HepG2 (cell line): ENCODE results near the gene SELENOV. TPM values are rescaled to one million over a fixed set of nuclear protein-coding genes. Genes with fewer than 3 reads are reported as not detected.
A peak's percentile ranks its signal among the peaks of the same experiment; 100 is the strongest.

Experiments used
- AGO2 ChIP-seq: fragments of 200-400 bp; formaldehyde crosslinking; optimal IDR thresholded peaks from 2 replicates; pipeline ENCODE3; 2017; ENCODE audit warnings: mild to moderate bottlenecking, low read depth, low read length, moderate library complexity
- GATA4 ChIP-seq: sonication (generic); IDR thresholded peaks from 2 replicates; pipeline ENCODE4 v1.6.1; 2016; ENCODE audit warnings: antibody characterized with exemption, low read depth, borderline replicate concordance
- GTF3A ChIP-seq: sonication (generic); formaldehyde crosslinking; conservative IDR thresholded peaks from 2 replicates; pipeline ENCODE4 v1.4.0; 2020; ENCODE audit warnings: mild to moderate bottlenecking, missing genetic modification reagents
- HMG20A ChIP-seq: IDR thresholded peaks from 2 replicates; pipeline ENCODE4 v1.6.1; 2016; ENCODE audit warnings: borderline replicate concordance
- IKZF4 ChIP-seq: sonication (generic); formaldehyde crosslinking; IDR thresholded peaks from 2 replicates; pipeline ENCODE4 v1.5.1; 2020; ENCODE audit warnings: borderline replicate concordance, mild to moderate bottlenecking, low read depth, missing genetic modification reagents; ENCODE audit errors: not compliant biosample characterization
- KLF16 ChIP-seq, 2 experiments: sonication (generic) in 1 of 2; formaldehyde crosslinking in 1 of 2; IDR thresholded peaks; 2 replicates each; pipeline versions ENCODE4 v1.6.1 to v1.8.0; 2016 to 2023; ENCODE audit warnings: missing genetic modification reagents in 2 of 2, missing compliant biosample characterization in 1 of 2
- MIXL1 ChIP-seq: IDR thresholded peaks from 2 replicates; pipeline ENCODE4 v1.6.1; 2016
- NCOA5 ChIP-seq: sonication (generic); formaldehyde crosslinking; IDR thresholded peaks from 2 replicates; pipeline ENCODE4 v1.4.0; 2020; ENCODE audit warnings: missing genetic modification reagents
- NFATC3 ChIP-seq: sonication (generic); formaldehyde crosslinking; IDR thresholded peaks from 2 replicates; pipeline ENCODE4 v1.5.1; 2020; ENCODE audit warnings: mild to moderate bottlenecking, missing genetic modification reagents
- NKX3-1 ChIP-seq: sonication (generic); formaldehyde crosslinking; IDR thresholded peaks from 2 replicates; pipeline ENCODE4 v1.5.0; 2020; ENCODE audit warnings: missing genetic modification reagents
- NRL ChIP-seq: sonication (generic); formaldehyde crosslinking; IDR thresholded peaks from 2 replicates; pipeline ENCODE4 v1.5.0; 2020; ENCODE audit warnings: missing genetic modification reagents, mild to moderate bottlenecking, moderate library complexity, borderline replicate concordance
- PITX1 ChIP-seq: sonication (generic); formaldehyde crosslinking; IDR thresholded peaks from 2 replicates; pipeline ENCODE4 v1.5.1; 2020; ENCODE audit warnings: mild to moderate bottlenecking, missing genetic modification reagents
- REXO4 ChIP-seq: sonication (generic); formaldehyde crosslinking; IDR thresholded peaks from 2 replicates; pipeline ENCODE4 v1.8.0; 2022; ENCODE audit warnings: missing genetic modification reagents, mild to moderate bottlenecking, borderline replicate concordance
- SMARCC2 ChIP-seq: fragments of 450-650 bp; IDR thresholded peaks from 2 replicates; pipeline ENCODE4 v1.6.1; 2017; ENCODE audit warnings: antibody characterized with exemption, mild to moderate bottlenecking
- SPEN ChIP-seq: sonication (generic); formaldehyde crosslinking; IDR thresholded peaks from 2 replicates; pipeline ENCODE4 v1.5.1; 2020; ENCODE audit warnings: low read depth, mild to moderate bottlenecking, missing genetic modification reagents
- TAF15 ChIP-seq: fragments of 200-400 bp; formaldehyde crosslinking; IDR thresholded peaks from one replicate; pipeline ENCODE4 v1.6.1; 2018; ENCODE audit warnings: mild to moderate bottlenecking, low read depth, low read length; ENCODE audit not compliant: poor library complexity, severe bottlenecking
- ZNF30 ChIP-seq: sonication (generic); formaldehyde crosslinking; IDR thresholded peaks from 2 replicates; pipeline ENCODE4 v1.5.0; 2020; ENCODE audit warnings: mild to moderate bottlenecking, missing genetic modification reagents
- ZNF33A ChIP-seq: sonication (generic); formaldehyde crosslinking; IDR thresholded peaks from 2 replicates; pipeline ENCODE4 v1.5.1; 2020; ENCODE audit warnings: missing genetic modification reagents, mild to moderate bottlenecking, moderate library complexity, borderline replicate concordance
- ZNF776 ChIP-seq: sonication (generic); formaldehyde crosslinking; IDR thresholded peaks from 2 replicates; pipeline ENCODE4 v1.4.0; 2020; ENCODE audit warnings: mild to moderate bottlenecking, missing genetic modification reagents
- ZNF879 ChIP-seq: sonication (generic); formaldehyde crosslinking; IDR thresholded peaks from 2 replicates; pipeline ENCODE4 v1.8.1; 2023; ENCODE audit warnings: missing genetic modification reagents
- polyA plus RNA-seq, 8 experiments: library from polyadenylated mRNA; depleted of rRNA in 3 of 8; stranded (reverse) in 7 of 8; unstranded in 1 of 8; fragments of >200 nt; fragmentation: Illumina TruSeq in 4 of 8; extraction: Trizol in 4 of 8; gene quantifications; 2 replicates each; pipeline versions ENCODE4 v1.2.1 to v1.2.3, GENCODE V29; 2011 to 2016; ENCODE audit warnings: low read depth in 4 of 8, missing spikeins in 1 of 8, mixed read lengths in 1 of 8; ENCODE audit not compliant: insufficient read depth in 1 of 8
- total RNA-seq, 5 experiments: library from RNA; depleted of rRNA; stranded (reverse); fragments of >200 nt; fragmentation: Illumina TruSeq; extraction: Trizol; gene quantifications; 2 replicates each; pipeline ENCODE4 v1.2.3, GENCODE V29; 2016; ENCODE audit warnings: low read depth in 1 of 5
- TF ChIP-seq, protein P1 (sequence below): sonication (generic); formaldehyde crosslinking; IDR thresholded peaks from 2 replicates; pipeline ENCODE4 v1.9.0; 2021; ENCODE audit warnings: missing genetic modification reagents, mild to moderate bottlenecking, borderline replicate concordance
- TF ChIP-seq, protein P2 (sequence below): sonication (generic); formaldehyde crosslinking; IDR thresholded peaks from 2 replicates; pipeline ENCODE4 v1.9.0; 2022; ENCODE audit warnings: missing genetic modification reagents, mild to moderate bottlenecking, borderline replicate concordance
- TF ChIP-seq, protein P3 (sequence below): sonication (generic); formaldehyde crosslinking; IDR thresholded peaks from 2 replicates; pipeline ENCODE4 v1.4.0; 2020; ENCODE audit warnings: mild to moderate bottlenecking, missing genetic modification reagents
- TF ChIP-seq, protein P4 (sequence below): sonication (generic); formaldehyde crosslinking; IDR thresholded peaks from 2 replicates; pipeline ENCODE4 v1.9.0; 2021; ENCODE audit warnings: missing genetic modification reagents, borderline replicate concordance

SELENOV gene
- total and polyA plus RNA-seq, 2 of the 13 experiments (the other 11 are each of a cell fraction or from before 2014, with no cell fraction given): not detected

DNA sequence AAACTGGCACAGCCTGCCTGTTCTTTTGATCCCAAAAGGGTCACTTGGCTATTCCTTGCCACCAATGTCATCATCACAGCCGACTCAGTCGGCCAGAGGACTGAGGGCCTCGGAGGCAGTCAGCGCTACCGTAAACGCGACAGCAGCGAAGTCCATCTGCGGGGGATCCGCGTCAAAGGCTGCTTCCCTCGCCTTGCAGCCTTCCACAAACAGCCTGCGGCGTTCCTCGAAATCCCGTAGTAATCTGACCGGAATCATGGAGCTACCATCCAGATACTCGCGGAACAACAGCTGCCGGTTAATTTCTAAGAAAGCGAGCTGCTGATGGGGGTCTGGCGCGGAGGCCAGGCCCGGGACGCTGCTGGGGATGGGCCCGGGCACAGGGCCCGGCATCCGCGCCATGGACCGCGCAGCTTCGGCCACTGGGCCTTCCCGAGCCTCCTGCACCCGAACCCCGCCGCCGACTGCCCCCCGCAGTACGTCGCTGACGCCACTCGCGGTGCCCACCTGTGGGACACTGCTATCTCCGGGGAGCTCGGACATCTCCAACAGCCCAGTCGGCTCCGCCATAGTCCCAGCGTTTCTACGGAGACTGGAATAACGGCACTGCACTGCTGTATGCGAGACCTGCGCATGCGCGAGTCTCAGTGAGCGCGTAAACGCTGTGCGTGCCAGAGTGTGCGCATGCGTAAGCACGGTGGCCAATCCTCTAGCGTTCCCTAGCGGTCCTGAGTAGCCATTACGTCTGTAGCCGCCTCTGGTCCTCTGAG is 17.5 kb downstream of the SELENOV start, which contains the start of gene EID2B (continued):
- TF ChIP-seq, protein P1, sequence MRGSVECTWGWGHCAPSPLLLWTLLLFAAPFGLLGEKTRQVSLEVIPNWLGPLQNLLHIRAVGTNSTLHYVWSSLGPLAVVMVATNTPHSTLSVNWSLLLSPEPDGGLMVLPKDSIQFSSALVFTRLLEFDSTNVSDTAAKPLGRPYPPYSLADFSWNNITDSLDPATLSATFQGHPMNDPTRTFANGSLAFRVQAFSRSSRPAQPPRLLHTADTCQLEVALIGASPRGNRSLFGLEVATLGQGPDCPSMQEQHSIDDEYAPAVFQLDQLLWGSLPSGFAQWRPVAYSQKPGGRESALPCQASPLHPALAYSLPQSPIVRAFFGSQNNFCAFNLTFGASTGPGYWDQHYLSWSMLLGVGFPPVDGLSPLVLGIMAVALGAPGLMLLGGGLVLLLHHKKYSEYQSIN (CRISPR knock-in tag): no peak
- TF ChIP-seq NFATC3: no peak
- TF ChIP-seq KLF16 (CRISPR knock-in tag; IDR thresholded peaks at IDR 0.05): peak in 1 of 2 experiments; percentile 55; a peak in 1 of 4 replicates
- TF ChIP-seq, protein P2, sequence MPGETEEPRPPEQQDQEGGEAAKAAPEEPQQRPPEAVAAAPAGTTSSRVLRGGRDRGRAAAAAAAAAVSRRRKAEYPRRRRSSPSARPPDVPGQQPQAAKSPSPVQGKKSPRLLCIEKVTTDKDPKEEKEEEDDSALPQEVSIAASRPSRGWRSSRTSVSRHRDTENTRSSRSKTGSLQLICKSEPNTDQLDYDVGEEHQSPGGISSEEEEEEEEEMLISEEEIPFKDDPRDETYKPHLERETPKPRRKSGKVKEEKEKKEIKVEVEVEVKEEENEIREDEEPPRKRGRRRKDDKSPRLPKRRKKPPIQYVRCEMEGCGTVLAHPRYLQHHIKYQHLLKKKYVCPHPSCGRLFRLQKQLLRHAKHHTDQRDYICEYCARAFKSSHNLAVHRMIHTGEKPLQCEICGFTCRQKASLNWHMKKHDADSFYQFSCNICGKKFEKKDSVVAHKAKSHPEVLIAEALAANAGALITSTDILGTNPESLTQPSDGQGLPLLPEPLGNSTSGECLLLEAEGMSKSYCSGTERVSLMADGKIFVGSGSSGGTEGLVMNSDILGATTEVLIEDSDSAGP (CRISPR knock-in tag): peak; percentile 90
- no peak for TF ChIP-seq SMARCC2
- no peak for TF ChIP-seq IKZF4
- no peak for TF ChIP-seq REXO4 (CRISPR knock-in tag)
- TF ChIP-seq, protein P3, sequence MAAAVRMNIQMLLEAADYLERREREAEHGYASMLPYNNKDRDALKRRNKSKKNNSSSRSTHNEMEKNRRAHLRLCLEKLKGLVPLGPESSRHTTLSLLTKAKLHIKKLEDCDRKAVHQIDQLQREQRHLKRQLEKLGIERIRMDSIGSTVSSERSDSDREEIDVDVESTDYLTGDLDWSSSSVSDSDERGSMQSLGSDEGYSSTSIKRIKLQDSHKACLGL (CRISPR knock-in tag): 0 out of 2 replicates have a peak, but pooled peaks have one; percentile 55
- no peak for TF ChIP-seq HMG20A (CRISPR knock-in tag)
- TF ChIP-seq, protein P4, sequence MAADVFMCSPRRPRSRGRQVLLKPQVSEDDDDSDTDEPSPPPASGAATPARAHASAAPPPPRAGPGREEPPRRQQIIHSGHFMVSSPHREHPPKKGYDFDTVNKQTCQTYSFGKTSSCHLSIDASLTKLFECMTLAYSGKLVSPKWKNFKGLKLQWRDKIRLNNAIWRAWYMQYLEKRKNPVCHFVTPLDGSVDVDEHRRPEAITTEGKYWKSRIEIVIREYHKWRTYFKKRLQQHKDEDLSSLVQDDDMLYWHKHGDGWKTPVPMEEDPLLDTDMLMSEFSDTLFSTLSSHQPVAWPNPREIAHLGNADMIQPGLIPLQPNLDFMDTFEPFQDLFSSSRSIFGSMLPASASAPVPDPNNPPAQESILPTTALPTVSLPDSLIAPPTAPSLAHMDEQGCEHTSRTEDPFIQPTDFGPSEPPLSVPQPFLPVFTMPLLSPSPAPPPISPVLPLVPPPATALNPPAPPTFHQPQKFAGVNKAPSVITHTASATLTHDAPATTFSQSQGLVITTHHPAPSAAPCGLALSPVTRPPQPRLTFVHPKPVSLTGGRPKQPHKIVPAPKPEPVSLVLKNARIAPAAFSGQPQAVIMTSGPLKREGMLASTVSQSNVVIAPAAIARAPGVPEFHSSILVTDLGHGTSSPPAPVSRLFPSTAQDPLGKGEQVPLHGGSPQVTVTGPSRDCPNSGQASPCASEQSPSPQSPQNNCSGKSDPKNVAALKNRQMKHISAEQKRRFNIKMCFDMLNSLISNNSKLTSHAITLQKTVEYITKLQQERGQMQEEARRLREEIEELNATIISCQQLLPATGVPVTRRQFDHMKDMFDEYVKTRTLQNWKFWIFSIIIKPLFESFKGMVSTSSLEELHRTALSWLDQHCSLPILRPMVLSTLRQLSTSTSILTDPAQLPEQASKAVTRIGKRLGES (CRISPR knock-in tag): no peak
- TF ChIP-seq NRL (CRISPR knock-in tag): peak; percentile 85; the same call in 1 of the 2 replicates
- no peak for TF ChIP-seq GATA4
- TF ChIP-seq PITX1 (CRISPR knock-in tag): peak; percentile 50; the same call in 1 of the 2 replicates
- no peak for TF ChIP-seq TAF15
- TF ChIP-seq ZNF33A (CRISPR knock-in tag): no peak
- TF ChIP-seq ZNF30: 0 out of 2 replicates have a peak, but pooled peaks have one; percentile 47
- TF ChIP-seq ZNF879 (CRISPR knock-in tag): no peak
- peak; percentile 82; the same call in 1 of the 2 replicates for TF ChIP-seq GTF3A
- peak; percentile 13; the same call in 1 of the 2 replicates for TF ChIP-seq MIXL1 (CRISPR knock-in tag)
- peak; percentile 58 for TF ChIP-seq AGO2
- TF ChIP-seq ZNF776: no peak; the same call in 1 of the 2 replicates
- peak; percentile 78; the same call in 1 of the 2 replicates for TF ChIP-seq SPEN (CRISPR knock-in tag)
- TF ChIP-seq NCOA5 (CRISPR knock-in tag): no peak
- no peak for TF ChIP-seq NKX3-1 (CRISPR knock-in tag)
